Karpas-422 (cell line): ENCODE data around the gene IPP. TPM values are rescaled to one million over a fixed set of nuclear protein-coding genes. Genes with fewer than 3 reads are reported as not detected.

Source experiments
- DNase-seq: peaks from one replicate; pipeline ENCODE4 v3.0.0-alpha.2; 2015
- H2AFZ ChIP-seq: fragments of 200-600 bp; sonication (generic); 2 replicates; pipeline ENCODE4 v1.6.1; 2014; ENCODE audit warnings: antibody characterized with exemption, low read length, mixed read lengths
- H3K27ac ChIP-seq: fragments of 200-600 bp; sonication (generic); 2 replicates; pipeline ENCODE4 v1.5.1; 2014; ENCODE audit warnings: mild to moderate bottlenecking, low read length, moderate library complexity
- H3K27me3 ChIP-seq: fragments of 200-600 bp; sonication (generic); 2 replicates; pipeline ENCODE4 v1.6.1; 2014; ENCODE audit warnings: low read length, mixed read lengths
- H3K36me3 ChIP-seq: fragments of 200-600 bp; sonication (generic); 2 replicates; pipeline ENCODE4 v1.6.1; 2014; ENCODE audit warnings: low read length, mixed read lengths; ENCODE audit not compliant: insufficient read depth
- H3K4me1 ChIP-seq: fragments of 200-600 bp; sonication (generic); 2 replicates; pipeline ENCODE4 v1.6.1; 2014; ENCODE audit warnings: mild to moderate bottlenecking, low read length, mixed read lengths
- H3K4me2 ChIP-seq: fragments of 200-600 bp; sonication (generic); 2 replicates; pipeline ENCODE4 v1.6.1; 2014; ENCODE audit warnings: low read length, low read depth, mild to moderate bottlenecking; ENCODE audit not compliant: poor library complexity, severe bottlenecking
- H3K4me3 ChIP-seq: fragments of 200-600 bp; sonication (generic); 2 replicates; pipeline ENCODE4 v1.5.1; 2014; ENCODE audit warnings: mild to moderate bottlenecking, antibody characterized with exemption, low read length, mixed read lengths
- H3K79me2 ChIP-seq: fragments of 200-600 bp; sonication (generic); 2 replicates; pipeline ENCODE4 v1.6.1; 2014; ENCODE audit warnings: mild to moderate bottlenecking, low read length, mixed read lengths
- H3K9ac ChIP-seq: fragments of 200-600 bp; sonication (generic); 2 replicates; pipeline ENCODE4 v1.6.0; 2014; ENCODE audit warnings: low read length
- H3K9me2 ChIP-seq: fragments of 200-600 bp; sonication (generic), shearing (Covaris generic); replicated peaks from 2 replicates; pipeline ENCODE4 v1.6.0; 2014; ENCODE audit warnings: mild to moderate bottlenecking, low read length, moderate library complexity; ENCODE audit not compliant: insufficient read depth
- H3K9me3 ChIP-seq: fragments of 300-700, 200-600 bp; sonication (generic); 2 replicates; pipeline ENCODE4 v1.6.1; 2014; ENCODE audit warnings: low read length, mixed read lengths
- H4K20me1 ChIP-seq: fragments of 200-600 bp; sonication (generic); 2 replicates; pipeline ENCODE4 v1.6.1; 2014; ENCODE audit warnings: mild to moderate bottlenecking, antibody characterized with exemption, low read length, low read depth; ENCODE audit not compliant: insufficient read depth
- total RNA-seq: library from RNA; depleted of rRNA; stranded (reverse); fragments of >200 nt; shearing (Covaris generic); gene quantifications from 2 replicates; pipeline ENCODE4 v1.2.3, GENCODE V29; 2014; ENCODE audit warnings: low replicate concordance; rRNA removed

Gene IPP
- total RNA-seq, 1 experiment from 2014 or later: 8.2 TPM

GRCh38 chr1:45659222-45659621 is 91.2 kb downstream of the IPP start:
- Histone ChIP-seq H4K20me1 (peaks cover 23% of the 10 kb centered on the region), H3K36me3 (peaks cover 57% of the 10 kb centered on the region), H3K9me3 (no peaks in the 10 kb centered on the region), H3K27ac (no peak overlapping the region), H3K9ac (no peak overlapping the region), H3K4me3 (no peak overlapping the region), H3K4me1 (no peaks in the 10 kb centered on the region), H3K27me3 (no peaks in the 10 kb centered on the region), H2AFZ (no peak overlapping the region), H3K9me2 (no peaks in the 10 kb centered on the region), H3K79me2 (peaks cover 86% of the 10 kb centered on the region), H3K4me2 (no peak overlapping the region)
- DNase-seq: no peak

GRCh38 chr1:45658171-45658570 is 92.3 kb downstream of the IPP start:
- Histone ChIP-seq H3K9me2 (no peaks in the 10 kb centered on the region), H3K36me3 (peaks cover 61% of the 10 kb centered on the region), H3K9me3 (no peaks in the 10 kb centered on the region), H4K20me1 (peaks cover 17% of the 10 kb centered on the region), H3K27ac (no peak overlapping the region), H3K4me2 (no peak overlapping the region), H3K9ac (no peak overlapping the region), H3K27me3 (no peaks in the 10 kb centered on the region), H2AFZ (no peak overlapping the region), H3K4me1 (no peaks in the 10 kb centered on the region), H3K4me3 (no peak overlapping the region), H3K79me2 (peaks cover 79% of the 10 kb centered on the region)
- DNase-seq: no peak

- DNase-seq: no peak
- Histone ChIP-seq H3K9ac (no peak overlapping the region), H3K9me3 (no peaks in the 10 kb centered on the region), H3K4me1 (no peaks in the 10 kb centered on the region), H3K79me2 (peaks cover 78% of the 10 kb centered on the region), H2AFZ (no peak overlapping the region), H3K27me3 (no peaks in the 10 kb centered on the region), H3K27ac (no peak overlapping the region), H3K9me2 (no peaks in the 10 kb centered on the region), H3K4me3 (no peak overlapping the region), H4K20me1 (0 out of 2 replicates have a peak, but pooled peaks cover 8% of the 10 kb centered on the region), H3K4me2 (no peak overlapping the region), H3K36me3 (peaks cover 73% of the 10 kb centered on the region)
These were observed 93.8 kb downstream of the IPP start for GRCh38 chr1:45656573-45657226.

GRCh38 chr1:45654540-45655280 is 95.7 kb downstream of the IPP start:
- H3K9me2 ChIP-seq: no peaks in the 10 kb centered on the region
- no peak overlapping the region for H3K4me3 ChIP-seq
- peaks cover 7% of the 10 kb centered on the region; the same call in 1 of the 2 replicates for H4K20me1 ChIP-seq
- no peaks in the 10 kb centered on the region for H3K9me3 ChIP-seq
- H3K79me2 ChIP-seq: peaks cover 76% of the 10 kb centered on the region
- no peak for DNase-seq
- no peak overlapping the region for H3K4me2 ChIP-seq
- H3K27ac ChIP-seq: no peak overlapping the region
- H2AFZ ChIP-seq: no peak overlapping the region
- H3K27me3 ChIP-seq: no peaks in the 10 kb centered on the region
- H3K4me1 ChIP-seq: peaks cover 6% of the 10 kb centered on the region
- no peak overlapping the region for H3K9ac ChIP-seq
- H3K36me3 ChIP-seq: peaks cover 71% of the 10 kb centered on the region

Other genes with a start within 250 kb of the IPP start
- 289 and 397 TPM in 2 replicates for gene PRDX1, start 228.8 kb downstream of the IPP start, total RNA-seq
- 79.0 and 120 TPM in 2 replicates for gene AKR1A1, start 199.8 kb downstream of the IPP start, total RNA-seq
- gene NASP, start 166.6 kb downstream of the IPP start, total RNA-seq: 61.8 and 88.1 TPM in 2 replicates
- gene CCDC17, start 126.6 kb downstream of the IPP start, total RNA-seq: 1.6 and 4.1 TPM in 2 replicates
- 95.8 and 98.0 TPM in 2 replicates for gene GPBP1L1, start 64.1 kb downstream of the IPP start, total RNA-seq
- 28.9 and 86.1 TPM in 2 replicates for gene TMEM69, start 62.5 kb downstream of the IPP start, total RNA-seq
- gene MAST2, start 53.0 kb upstream of the IPP start, total RNA-seq: 49.5 and 52.8 TPM in 2 replicates